ENCODE measurements around the gene CMTR1. TPM values are rescaled to one million over a fixed set of nuclear protein-coding genes. Genes with fewer than 3 reads are reported as not detected.

Gene CMTR1
- total and polyA plus RNA-seq, 2 of the 13 experiments (the other 11 are each of a cell fraction or from before 2014, with no cell fraction given) = 19.7 to 55.2 TPM

DNA sequence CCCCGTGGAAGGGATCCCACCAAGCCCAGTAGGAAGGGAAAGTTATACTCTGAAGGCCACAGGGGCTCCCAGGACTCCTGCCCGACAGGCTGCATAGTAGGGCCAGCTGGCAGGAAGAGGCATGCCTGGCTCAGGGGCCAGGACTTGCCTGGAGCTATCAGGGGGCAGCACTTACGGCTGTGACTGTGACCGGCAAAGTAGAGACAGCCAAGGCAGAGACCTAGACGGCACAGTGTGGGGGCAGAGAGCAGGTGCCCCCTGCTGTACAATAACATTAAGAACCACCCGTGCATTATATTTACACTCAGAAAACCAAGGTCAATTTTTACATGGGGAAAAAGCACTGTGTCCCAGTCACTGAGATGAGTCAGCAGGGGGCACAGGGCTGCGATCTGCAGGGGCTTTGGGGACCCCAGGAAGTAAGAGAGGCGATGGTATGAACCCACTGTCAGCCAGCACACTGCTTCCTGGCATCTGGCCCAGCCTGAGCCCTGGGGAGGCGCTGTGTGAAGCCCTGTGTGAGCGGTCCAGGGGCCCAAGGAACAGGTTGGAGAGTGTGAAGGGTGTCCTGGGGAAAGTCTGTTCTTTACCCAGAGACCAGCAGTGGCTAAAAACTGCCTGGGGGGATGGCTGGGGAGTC lies 56.8 kb downstream of the CMTR1 start:
- H4K20me1 ChIP-seq (ENCODE audit: insufficient read depth, low read length) = no peaks in the 10 kb centered on the region
- CTCF ChIA-PET (ENCODE audit: low intra/inter-chr PET ratio, low total read pairs) = interaction anchor here (0.7 to 1.5 kb wide), 2 partner anchors 77 to 108 kb away, joined by 3 to 4 read pairs; no protein-coding TSS in a partner anchor
- BruUV-seq (replicated peaks) = no TSS peak
- H3K4me2 ChIP-seq (ENCODE audit: low read depth, low read length) = no peak overlapping the region
- H2AFZ ChIP-seq (ENCODE audit: low read length) = no peak overlapping the region
- FAIRE-seq (no peak), ATAC-seq (peak; percentile 69), DNase-seq (ENCODE audit: low spot score) (peak; percentile 39)
- WGBS (ENCODE audit: low lambda C conversion rate) = 60% methylated on average over 9 of the region's 10 CpGs
- intact Hi-C loops (cut with micrococcal nuclease; ENCODE audit: unreplicated experiment) = loop anchor here (5.0 kb wide), 1 partner anchor 563 kb away; no protein-coding TSS in a partner anchor
- no peaks in the 10 kb centered on the region for H3K79me2 ChIP-seq (ENCODE audit: insufficient read depth, low read length)
- peaks cover 11% of the 10 kb centered on the region for H3K4me1 ChIP-seq (ENCODE audit: insufficient read depth, low read length)
- in situ Hi-C loops (cut with HindIII; ENCODE audit: extremely low pct_ligation_motif_present, low pct_unique_long_range_greater_than_20kb) = loop anchor here (5.0 kb wide), 1 partner anchor 77 kb away; no protein-coding TSS in a partner anchor
- peaks cover 0 to 4% of the 10 kb centered on the region in 2 experiments; a peak in 1 of 5 replicates for H3K36me3 ChIP-seq (replicated peaks in 1 of 2; ENCODE audit: control insufficient read depth in 1 of 2, insufficient read depth in 2 of 2, low read length in 2 of 2)
- H3K9ac ChIP-seq (ENCODE audit: insufficient read depth, low read depth, low read length) = no peak overlapping the region; the same call in 1 of the 2 replicates
- POLR2A ChIA-PET = no interaction called here
- H3K9me3 ChIP-seq (ENCODE audit: low read length) = no peaks in the 10 kb centered on the region
- no peak overlapping the region for H3K4me3 ChIP-seq (replicated peaks in 1 of 3; ENCODE audit: insufficient read depth in 1 of 3, low read depth in 2 of 3, low read length in 3 of 3)
- TF ChIP-seq, protein P1, sequence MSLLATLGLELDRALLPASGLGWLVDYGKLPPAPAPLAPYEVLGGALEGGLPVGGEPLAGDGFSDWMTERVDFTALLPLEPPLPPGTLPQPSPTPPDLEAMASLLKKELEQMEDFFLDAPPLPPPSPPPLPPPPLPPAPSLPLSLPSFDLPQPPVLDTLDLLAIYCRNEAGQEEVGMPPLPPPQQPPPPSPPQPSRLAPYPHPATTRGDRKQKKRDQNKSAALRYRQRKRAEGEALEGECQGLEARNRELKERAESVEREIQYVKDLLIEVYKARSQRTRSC (CRISPR knock-in tag; IDR thresholded peaks at IDR 0.05; ENCODE audit: low read depth) = no peak
- TF ChIP-seq GATAD2A (CRISPR knock-in tag; IDR thresholded peaks at IDR 0.05) (peak; percentile 10; the same call in 1 of the 2 replicates), NONO (IDR thresholded peaks at IDR 0.05) (no peak), NONO (CRISPR knock-in tag; conservative IDR thresholded peaks at IDR 0.05) (0 out of 2 replicates have a peak, but pooled peaks have one; percentile 28), SMC3 (IDR thresholded peaks at IDR 0.05; ENCODE audit: low read length) (peak; percentile 47; the same call in 1 of the 2 replicates), AGO2 (optimal IDR thresholded peaks at IDR 0.05; ENCODE audit: low read depth, low read length) (peak; percentile 58), FOSL2 (CRISPR knock-in tag; IDR thresholded peaks at IDR 0.05) (peak; percentile 58), ZNF709 (CRISPR knock-in tag; IDR thresholded peaks at IDR 0.05) (no peak)
- TF ChIP-seq, protein P2, sequence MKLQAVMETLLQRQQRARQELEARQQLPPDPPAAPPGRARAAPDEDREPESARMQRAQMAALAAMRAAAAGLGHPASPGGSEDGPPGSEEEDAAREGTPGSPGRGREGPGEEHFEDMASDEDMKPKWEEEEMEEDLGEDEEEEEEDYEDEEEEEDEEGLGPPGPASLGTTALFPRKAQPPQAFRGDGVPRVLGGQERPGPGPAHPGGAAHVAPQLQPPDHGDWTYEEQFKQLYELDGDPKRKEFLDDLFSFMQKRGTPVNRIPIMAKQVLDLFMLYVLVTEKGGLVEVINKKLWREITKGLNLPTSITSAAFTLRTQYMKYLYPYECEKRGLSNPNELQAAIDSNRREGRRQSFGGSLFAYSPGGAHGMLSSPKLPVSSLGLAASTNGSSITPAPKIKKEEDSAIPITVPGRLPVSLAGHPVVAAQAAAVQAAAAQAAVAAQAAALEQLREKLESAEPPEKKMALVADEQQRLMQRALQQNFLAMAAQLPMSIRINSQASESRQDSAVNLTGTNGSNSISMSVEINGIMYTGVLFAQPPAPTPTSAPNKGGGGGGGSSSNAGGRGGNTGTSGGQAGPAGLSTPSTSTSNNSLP (IDR thresholded peaks at IDR 0.05; ENCODE audit: low read depth, low read length) = 0 out of 2 replicates have a peak, but pooled peaks have one; percentile 18
- TF ChIP-seq, protein P3, sequence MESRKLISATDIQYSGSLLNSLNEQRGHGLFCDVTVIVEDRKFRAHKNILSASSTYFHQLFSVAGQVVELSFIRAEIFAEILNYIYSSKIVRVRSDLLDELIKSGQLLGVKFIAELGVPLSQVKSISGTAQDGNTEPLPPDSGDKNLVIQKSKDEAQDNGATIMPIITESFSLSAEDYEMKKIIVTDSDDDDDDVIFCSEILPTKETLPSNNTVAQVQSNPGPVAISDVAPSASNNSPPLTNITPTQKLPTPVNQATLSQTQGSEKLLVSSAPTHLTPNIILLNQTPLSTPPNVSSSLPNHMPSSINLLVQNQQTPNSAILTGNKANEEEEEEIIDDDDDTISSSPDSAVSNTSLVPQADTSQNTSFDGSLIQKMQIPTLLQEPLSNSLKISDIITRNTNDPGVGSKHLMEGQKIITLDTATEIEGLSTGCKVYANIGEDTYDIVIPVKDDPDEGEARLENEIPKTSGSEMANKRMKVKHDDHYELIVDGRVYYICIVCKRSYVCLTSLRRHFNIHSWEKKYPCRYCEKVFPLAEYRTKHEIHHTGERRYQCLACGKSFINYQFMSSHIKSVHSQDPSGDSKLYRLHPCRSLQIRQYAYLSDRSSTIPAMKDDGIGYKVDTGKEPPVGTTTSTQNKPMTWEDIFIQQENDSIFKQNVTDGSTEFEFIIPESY (CRISPR knock-in tag; IDR thresholded peaks at IDR 0.05) = 0 out of 2 replicates have a peak, but pooled peaks have one; percentile 19
- TF ChIP-seq, protein P4, sequence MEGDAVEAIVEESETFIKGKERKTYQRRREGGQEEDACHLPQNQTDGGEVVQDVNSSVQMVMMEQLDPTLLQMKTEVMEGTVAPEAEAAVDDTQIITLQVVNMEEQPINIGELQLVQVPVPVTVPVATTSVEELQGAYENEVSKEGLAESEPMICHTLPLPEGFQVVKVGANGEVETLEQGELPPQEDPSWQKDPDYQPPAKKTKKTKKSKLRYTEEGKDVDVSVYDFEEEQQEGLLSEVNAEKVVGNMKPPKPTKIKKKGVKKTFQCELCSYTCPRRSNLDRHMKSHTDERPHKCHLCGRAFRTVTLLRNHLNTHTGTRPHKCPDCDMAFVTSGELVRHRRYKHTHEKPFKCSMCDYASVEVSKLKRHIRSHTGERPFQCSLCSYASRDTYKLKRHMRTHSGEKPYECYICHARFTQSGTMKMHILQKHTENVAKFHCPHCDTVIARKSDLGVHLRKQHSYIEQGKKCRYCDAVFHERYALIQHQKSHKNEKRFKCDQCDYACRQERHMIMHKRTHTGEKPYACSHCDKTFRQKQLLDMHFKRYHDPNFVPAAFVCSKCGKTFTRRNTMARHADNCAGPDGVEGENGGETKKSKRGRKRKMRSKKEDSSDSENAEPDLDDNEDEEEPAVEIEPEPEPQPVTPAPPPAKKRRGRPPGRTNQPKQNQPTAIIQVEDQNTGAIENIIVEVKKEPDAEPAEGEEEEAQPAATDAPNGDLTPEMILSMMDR (CRISPR knock-in tag; IDR thresholded peaks at IDR 0.05) = peak; percentile 53
- H3K27ac ChIP-seq (ENCODE audit: extremely low read length, insufficient read depth, low read length) = no peak overlapping the region
- H3K27me3 ChIP-seq (ENCODE audit: control insufficient read depth in 1 of 2, insufficient read depth in 2 of 2, low read length in 2 of 2) = no peaks in the 10 kb centered on the region

Data from HepG2 (cell line).